ENCODE data around the gene ARPC1B.
A peak's percentile ranks its signal among the peaks of the same experiment; 100 is the strongest.
"Not testable (repeated sequence)": the region's sequence is repeated elsewhere in the genome, so short reads cannot be mapped to it uniquely, and the experiment has no call there.

ARPC1B gene

DNA sequence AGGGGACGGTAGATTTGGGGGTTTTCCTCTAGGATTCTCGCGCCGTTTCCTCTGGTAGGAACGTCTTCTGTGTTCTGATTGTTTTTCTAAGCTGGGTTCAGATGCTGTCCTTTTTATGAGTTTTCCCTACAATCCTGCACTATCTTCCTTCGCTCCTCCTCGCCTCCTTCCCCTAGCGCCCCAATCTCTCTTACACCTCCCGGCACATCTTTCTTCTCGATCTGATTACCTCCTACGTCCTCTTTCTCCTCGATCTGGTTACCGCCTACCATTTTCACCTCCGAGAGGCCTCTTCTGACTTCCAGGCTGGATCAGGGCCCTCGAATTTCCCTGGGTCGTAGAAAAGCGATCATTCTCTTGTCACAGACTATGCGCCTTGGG is 34.7 kb downstream of the ARPC1B start:
- no peak for DNase-seq (ENCODE audit: low read depth in 2 of 2)

DNA sequence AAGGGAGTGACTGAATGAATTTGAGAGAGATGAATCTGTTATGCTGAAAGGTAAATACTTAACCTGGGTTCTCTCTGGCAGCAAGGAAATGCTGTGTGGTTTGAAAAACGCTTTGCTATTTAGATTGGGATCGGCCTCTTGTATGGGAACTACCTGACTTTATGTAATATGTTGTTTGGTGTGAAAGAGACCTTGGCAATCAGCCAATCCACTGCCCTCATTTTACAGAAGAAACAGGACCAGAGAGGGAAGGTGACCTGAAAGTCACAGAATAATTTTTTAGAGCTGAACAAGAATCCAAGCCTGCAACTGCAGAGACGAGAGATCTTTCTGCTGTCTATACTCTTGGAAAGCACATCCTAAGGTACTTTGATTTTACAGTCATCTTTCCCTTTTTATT is 35.3 kb downstream of the ARPC1B start:
- no peak for DNase-seq (ENCODE audit: low read depth in 2 of 2)

DNA sequence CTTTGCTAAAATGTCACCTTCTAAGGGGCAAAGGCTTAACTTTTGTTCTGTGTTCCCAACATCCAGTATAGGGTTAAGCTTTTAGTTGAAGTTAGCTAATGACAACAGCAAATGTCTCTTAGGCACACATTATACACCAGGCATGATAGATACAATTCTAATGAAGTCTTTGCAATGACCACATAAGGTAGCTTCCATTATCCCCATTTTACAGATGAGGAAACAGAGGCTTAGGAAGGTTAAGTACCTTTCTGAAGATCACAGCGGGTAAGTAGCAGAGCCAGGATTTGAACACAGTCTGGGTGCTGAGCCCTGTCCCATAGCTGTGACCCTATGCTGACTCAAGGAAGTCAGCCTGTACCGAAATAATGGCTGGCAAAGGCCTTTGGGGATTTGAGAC is 36.1 kb downstream of the ARPC1B start:
- no peak for DNase-seq (ENCODE audit: low read depth in 2 of 2)

DNA sequence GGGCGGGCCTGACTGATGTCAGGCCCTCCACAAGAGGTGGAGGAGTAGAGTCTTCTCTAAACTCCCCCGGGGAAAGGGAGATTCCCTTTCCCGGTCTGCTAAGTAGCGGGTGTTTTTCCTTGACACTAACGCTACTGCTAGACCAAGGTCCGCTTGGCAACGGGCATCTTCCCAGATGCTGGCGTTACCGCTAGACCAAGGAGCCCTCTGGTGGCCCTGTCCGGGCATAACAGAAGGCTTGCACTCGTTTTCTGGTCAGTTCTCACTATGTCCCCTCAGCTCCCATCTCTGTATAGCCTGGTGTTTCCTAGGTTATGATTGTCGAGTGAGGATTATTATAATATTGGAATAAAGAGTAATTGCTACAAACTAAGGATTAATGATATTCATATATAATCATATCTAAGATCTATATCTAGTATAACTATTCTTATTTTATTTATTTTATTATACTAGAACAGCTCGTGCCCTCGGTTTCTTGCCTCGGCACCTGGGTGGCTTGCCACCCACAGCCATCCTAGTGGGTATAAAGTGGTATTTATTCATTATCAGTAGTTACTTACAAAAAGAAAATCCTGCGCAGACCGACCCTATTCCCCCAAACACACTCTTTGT is 41.1 kb downstream of the ARPC1B start:
- DNase-seq (ENCODE audit: low read depth in 2 of 2): not testable (repeated sequence)

DNA sequence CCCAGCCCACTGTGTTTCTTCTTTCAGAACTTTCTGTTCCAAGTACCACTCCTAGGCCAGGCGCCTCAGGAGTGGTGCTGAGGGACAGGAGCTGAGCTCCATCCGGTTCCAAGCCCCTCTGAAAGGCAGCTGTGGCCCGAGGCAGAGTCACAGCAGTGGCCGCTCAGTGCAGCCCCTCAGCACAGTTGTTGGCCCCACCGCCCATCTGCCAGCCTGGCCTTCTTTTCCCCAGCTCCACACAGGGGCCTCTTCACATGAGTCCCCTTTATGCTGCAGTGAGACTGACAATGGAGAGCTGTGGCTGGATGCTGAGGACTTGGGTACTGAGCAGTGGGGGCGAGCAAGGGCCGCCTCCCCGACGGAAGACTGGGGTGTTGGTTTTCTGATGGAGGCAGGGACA is 43.7 kb downstream of the ARPC1B start:
- no peak for DNase-seq (ENCODE audit: low read depth in 2 of 2)

DNA sequence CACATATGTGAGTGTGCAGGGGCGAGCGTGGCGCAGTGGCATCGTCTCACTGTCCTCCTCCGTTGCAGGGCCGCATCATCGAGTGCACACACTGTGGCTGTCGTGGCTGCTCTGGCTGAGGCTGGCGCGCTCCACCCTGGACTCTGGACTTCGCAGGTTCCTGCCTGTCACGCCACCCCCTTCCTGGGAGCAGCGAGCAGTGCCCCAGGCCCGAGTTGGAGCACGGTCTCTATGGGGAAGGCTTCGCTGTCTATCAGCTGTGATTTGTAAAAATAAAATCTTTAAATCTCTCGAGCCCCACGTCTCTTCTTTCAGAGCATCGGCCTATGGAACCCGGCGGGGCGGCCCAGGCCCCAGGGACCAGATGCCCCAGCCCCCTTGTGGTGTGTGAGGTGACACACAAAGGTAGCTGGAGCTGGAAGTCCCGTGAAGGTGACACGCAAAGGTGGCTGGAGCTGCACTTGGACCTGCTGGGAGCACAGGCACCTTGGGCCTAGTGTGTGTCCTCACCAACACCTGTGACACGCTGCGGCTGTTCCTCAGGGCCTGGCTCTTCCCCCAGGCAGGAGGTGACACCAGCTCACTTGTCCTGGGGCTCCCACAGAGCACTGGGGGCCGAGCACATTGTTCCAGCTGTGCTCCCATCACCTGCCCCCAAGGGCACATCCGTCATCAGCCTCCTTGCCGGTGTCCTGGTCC is 44.9 kb downstream of the ARPC1B start:
- no peak for DNase-seq (ENCODE audit: low read depth in 2 of 2)

DNA sequence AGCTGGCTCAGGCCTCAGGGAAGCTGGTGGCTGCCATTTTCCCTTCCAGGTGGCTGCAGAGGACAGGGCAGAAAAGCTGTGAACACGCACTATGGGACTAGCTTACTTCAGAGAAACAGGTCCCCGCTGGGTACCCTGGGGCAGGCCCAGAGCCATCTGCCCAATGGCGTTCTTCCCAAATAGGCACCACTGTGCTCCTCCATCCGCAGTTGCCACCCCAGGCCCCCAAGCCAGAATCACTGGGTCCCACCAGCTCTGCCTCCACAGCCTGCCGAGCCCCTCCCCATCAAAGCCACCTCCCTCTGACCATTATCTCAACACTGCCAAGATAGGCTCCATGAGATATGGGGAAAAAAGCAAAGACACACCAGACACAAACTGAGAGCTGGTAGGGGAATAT is 45.7 kb downstream of the ARPC1B start:
- DNase-seq (ENCODE audit: low read depth in 2 of 2): no peak

DNA sequence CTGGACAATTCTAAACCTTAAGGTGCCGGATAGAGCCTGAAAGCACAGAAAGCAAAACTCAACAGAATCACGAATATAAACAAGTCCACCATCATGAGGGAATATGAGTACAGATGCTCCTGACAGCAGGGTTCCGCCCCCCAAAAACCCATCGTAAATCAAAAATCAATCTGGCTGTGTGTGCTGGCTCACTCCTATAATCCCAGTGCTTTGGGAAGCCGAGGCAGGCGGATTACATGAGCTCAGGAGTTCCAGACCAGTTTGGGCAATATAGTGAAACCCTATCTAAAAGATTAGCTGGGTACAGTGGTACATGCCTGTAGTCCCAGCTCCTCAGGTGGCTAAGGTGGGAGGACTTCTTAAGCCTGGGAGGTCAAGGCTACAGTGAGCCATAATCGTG is 46.5 kb downstream of the ARPC1B start:
- no peak for DNase-seq (ENCODE audit: low read depth in 2 of 2)

DNA sequence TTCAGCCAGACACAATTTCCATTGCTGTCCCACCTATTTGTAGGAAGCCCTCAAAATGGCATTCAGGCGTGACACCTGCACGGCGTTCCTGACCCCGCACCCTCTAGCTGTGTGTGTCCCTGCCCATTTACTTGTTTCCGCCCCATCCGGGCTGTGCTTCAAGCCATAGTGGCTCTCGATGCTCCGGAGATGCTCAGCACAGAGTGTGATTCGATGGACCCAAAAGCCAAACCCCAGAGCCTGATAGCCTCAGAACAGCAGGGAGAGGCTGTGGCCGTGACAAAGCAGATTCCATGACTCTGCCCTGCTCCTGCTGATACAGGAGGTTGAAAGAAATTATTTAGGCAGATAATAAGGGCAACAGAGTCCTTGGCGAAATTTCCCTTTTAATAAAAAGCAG is 47.7 kb downstream of the ARPC1B start:
- no peak for DNase-seq (ENCODE audit: low read depth in 2 of 2)

DNA sequence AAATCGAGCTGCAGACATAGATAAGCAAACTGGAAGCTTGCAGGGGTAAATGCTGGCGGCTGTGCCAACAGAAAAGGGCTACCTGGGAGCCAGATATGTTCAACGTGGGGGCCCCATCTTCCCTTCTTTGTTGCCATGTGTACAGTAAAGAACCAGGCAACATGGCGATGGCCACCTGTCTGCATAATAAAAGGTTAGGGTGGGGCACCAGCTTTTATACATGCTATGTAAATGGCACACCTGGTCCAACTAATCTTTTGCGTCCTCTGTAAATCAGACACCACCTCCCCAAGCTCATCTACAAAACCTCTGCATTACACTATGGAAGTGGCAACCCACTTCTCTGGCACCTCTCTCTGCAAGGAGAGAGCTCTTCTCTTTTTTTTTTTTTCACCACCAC is 48.1 kb downstream of the ARPC1B start:
- no peak for DNase-seq (ENCODE audit: low read depth in 2 of 2)

DNA sequence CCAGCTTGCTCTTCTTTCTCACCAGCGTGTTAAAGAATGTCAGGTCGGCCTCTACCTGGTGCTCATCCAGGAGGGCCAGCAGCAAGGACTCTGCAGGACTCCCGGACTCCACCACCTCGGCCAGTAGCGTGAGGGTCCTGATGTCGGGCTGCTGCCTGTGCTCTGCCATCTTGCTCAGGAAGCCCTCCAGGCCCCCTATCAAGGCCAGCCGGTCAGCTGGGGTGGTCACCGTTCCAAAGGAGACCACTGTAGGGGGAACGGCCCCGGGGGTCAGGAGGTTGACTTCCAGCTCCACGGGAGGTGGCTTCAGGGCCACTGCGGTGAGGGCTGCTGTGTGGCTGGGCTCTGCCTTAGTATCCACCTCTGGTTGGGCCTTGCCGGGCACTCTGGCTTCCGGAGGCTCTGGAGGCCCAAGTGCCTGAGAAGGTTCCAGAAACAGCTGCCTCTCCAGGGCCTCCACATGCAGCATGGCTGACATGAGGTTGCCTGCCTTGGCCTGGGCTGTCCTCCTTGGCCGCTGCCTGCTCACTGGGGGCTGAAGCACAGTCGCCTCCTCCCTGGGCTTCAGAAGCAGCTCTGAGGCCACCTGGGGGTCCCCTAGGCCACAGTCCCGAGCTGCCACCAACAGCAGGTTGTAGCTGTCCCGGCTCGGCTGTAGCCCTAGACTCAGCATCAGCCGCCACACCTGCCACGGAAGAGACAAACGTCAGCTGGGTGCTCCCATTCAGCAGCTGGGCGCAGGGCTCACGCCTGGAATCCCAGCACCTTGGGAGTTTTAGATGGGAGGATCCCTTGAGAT is 50.6 kb downstream of the ARPC1B start:
- DNase-seq (ENCODE audit: low read depth in 2 of 2): no peak

DNA sequence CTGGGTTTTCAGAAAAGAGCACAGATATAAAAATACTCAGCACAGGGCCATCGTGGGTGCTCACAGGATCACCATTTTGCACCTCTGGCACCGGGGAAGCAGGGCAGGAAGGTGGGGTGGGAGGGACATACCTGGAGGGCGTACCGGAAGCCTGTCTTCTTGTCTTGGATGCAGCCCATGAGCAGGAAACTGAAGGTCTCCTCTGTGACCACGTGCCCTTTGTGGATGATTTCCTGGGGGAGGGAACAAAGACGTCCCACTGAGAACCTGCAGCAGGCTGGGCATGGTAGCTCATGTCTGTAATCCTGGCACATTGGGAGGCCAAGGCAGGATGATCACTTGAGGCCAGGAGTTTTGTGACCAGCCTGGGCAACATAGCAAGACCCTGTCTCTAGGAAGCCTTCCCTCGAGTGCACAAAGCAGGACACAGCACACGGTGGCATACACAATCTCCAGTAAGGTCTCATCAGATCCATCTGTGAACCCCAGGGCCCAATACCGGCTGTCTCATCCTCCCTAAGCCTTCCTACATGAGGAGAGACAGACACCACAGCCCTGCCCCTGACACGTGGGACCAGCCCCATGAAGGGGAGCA is 54.5 kb downstream of the ARPC1B start:
- no peak for DNase-seq (ENCODE audit: low read depth in 2 of 2)

DNA sequence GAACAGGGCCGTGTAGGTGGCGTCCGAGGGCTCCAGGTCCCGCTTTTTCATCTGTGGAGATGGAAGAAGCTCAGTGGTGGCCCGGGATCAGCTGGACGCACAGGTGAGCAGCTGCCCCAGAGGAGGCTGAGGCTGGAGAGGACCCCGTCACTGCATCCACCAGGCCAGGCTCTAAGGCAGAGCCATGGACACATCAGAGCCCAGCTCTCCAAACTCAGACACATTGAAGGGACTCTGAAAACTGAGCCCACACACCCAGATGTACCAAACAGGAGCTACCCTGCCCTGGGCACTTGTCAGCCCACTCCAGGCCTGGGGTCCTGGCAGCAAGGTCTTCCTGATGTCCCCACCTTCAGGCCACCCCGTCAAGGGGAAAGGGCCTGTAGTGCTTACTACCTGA is 55.2 kb downstream of the ARPC1B start:
- DNase-seq (ENCODE audit: low read depth in 2 of 2): no peak

DNA sequence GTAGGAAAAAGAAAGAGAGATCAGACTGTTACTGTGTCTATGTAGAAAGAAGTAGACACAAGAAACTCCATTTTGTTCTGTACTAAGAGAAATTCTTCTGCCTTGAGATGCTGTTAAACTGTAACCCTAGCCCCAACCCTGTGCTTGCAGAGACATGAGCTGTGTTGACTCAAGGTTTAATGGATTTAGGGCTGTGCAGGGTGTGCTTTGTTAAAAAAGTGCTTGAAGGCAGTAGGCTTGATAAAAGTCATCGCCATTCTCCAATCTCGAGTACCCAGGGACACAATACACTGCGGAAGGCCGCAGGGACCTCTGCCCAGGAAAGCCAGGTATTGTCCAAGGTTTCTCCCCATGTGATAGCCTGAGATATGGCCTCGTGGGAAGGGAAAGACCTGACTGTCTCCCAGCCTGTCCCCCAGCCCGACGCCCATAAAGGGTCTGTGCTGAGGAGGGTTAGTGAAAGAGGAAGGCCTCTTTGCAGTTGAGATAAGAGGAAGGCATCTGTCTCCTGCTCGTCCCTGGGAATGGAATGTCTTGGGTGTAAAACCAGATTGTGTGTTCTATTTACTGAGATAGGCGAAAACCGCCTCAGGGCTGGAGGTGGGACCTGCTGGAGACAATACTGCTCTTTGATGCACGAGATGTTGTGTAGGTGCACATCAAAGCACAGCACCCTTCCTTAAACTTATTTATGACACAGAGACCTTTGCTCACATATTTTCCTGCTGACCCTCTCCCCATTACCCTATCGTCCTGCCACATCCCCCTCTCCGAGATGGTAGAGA is 57.4 kb downstream of the ARPC1B start:
- not testable (repeated sequence) for DNase-seq (ENCODE audit: low read depth in 2 of 2)

DNA sequence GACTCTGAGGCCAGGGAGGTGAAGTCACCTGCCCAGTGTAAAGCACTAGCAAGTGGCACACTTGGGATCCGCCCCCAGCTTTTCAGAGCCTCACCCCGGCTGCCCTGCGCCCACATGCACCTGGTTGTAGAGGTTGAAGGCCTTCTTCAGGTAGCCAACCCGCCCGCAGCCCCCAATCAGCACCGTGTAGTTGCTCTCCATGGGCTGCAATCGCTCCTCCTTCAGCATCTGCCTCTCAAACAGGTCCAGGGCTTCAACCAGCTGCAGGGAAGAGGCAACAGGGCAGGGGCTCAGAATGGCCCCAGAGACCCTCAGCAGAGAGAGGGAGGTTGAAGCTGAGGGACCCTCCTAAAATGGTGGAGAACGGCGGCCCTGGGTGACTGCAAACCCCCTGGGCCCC is 58.6 kb downstream of the ARPC1B start:
- DNase-seq (ENCODE audit: low read depth in 2 of 2): no peak

DNA sequence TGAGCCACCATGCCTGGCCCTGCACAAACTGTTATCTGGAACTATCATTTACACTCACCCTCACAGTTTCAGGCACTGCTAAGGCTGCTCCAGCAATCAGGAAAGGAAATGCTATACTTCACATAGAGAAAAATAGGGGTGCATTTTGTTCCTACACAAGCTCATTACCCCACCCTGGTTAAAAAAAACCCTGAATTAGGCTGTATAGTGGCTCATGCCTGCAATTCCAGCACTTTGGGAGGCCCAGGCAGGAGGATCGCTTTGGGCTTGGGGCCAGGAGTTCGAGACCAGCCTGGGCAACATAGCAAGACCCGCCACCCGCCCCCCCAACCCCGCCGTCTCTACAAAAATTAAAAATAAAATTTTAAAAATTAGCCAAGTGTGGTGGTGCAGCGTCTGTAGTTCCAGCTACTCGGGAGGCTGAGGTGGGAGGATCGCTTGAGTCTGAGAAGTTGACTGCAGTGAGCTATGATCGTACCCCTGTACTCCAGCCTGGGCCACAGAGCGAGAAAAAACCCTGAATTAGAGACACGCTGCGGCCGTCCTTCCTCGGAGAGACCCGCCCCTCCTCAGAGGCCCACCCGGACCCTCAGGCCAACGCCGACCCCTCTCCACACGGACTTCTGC is 63.5 kb downstream of the ARPC1B start:
- no peak for DNase-seq (ENCODE audit: low read depth in 2 of 2)

DNA sequence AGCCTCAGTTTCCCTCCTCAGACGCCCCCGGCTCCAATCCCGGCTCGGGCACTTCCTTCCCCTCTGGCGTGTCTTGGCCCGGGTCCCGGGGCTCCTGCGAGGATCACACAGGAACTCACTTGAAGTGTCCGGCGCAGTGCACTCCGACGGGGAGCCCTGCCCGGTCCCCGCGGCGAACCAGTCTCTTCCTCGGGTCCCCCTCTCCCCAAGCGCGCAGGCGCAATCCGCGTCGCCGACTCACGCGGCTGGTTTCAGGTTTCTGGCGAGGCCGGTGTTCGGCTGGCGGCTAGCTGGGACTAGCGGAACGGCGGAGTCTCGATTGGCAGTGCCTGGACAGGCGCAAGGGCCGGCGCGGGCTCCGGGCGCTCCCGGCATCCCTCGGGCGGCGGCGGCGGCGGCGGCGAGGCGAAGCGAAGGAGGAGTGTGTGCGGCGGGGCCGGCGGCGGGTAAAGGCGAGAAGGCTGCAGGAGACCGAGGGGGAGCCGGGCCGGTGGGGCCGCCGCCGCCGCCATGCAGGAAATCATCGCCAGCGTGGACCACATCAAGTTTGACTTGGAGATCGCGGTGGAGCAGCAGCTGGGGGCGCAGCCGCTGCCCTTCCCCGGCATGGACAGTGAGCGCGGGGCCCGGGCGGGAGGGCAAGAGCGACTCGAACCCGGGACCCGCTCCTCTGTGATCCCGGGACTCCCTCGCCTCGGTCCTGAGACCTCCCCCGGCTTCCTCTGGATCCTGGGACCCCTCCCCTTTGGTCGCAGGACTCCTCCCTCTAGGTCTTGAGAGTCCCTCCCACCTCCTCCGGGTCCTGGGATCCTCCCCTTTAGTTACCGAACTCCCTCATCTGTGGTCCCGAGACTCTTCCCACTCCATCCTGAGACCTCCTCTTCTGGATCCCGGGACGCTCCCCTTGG is 64.3 kb downstream of the ARPC1B start, which contains the start of the genes CPSF4 and PTCD1:
TSS of gene CPSF4 (plus strand) at position 371 of the 908 bp plus-strand sequence. CDS start at position 511, 140 bp downstream.
TSS of gene PTCD1 (minus strand) at position 226 of the 908 bp plus-strand sequence. CDS start 3,556 bp downstream, outside the sequence.
- DNase-seq (ENCODE audit: low read depth in 2 of 2): peak; percentile 83 to 85

DNA sequence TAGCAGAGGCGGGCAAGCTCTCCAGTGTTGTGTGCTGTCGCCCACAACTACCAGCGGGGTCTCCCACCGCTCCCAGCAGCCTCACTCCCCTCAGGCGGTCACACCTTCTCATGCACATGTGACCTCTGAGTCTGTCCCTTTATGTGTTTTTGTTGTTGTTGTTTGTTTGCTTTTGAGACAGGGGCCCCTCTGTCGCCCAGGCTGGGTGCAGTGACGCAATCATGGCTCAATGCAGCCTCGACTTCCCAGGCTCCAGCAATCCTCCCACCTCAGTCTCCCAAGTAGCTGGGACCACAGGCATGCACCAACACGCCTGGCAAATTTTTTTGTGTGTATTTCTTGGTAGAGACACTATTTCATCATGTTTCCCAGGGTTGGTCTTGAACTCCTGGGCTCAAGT is 65.7 kb downstream of the ARPC1B start:
- no peak for DNase-seq (ENCODE audit: low read depth in 2 of 2)

All from stimulated activated CD8-positive, alpha-beta memory T cell treated with anti-CD3 and anti-CD28 coated beads, Interleukin-15, amount 100 ng/mL, for 4 hours (primary cell).